HG02798 (cell line): Measurements from ENCODE around the gene WEE1.
"Not testable (repeated sequence)": the region's sequence is repeated elsewhere in the genome, so short reads cannot be mapped to it uniquely, and the experiment has no call there.

Source experiments
- ATAC-seq: cut with Tn5 transposase; IDR thresholded peaks from one replicate; pipeline ENCODE4 v1.9.1; 2021; ENCODE audit warnings: mild to moderate bottlenecking; ENCODE audit not compliant: unreplicated experiment, poor library complexity

Gene WEE1

DNA sequence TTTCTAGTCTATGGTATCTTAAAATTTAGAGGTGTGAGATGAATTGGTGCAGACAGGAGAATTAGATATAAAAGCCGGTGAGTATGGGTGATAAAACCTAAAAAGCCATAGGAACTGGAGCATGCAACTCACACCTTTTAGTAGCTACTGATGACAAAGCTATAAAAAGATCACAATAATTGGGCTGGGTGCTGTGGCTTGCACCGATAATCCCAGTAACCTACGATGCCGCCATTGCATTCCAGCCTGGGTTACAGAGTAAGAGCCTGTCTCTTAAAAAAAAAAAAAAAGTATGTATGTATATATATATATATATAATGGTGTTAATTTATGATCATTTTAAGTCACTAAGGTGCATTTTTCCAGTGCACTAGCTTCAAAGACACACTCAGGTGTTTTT is 17.2 kb downstream of the WEE1 start:
- no peak for ATAC-seq

DNA sequence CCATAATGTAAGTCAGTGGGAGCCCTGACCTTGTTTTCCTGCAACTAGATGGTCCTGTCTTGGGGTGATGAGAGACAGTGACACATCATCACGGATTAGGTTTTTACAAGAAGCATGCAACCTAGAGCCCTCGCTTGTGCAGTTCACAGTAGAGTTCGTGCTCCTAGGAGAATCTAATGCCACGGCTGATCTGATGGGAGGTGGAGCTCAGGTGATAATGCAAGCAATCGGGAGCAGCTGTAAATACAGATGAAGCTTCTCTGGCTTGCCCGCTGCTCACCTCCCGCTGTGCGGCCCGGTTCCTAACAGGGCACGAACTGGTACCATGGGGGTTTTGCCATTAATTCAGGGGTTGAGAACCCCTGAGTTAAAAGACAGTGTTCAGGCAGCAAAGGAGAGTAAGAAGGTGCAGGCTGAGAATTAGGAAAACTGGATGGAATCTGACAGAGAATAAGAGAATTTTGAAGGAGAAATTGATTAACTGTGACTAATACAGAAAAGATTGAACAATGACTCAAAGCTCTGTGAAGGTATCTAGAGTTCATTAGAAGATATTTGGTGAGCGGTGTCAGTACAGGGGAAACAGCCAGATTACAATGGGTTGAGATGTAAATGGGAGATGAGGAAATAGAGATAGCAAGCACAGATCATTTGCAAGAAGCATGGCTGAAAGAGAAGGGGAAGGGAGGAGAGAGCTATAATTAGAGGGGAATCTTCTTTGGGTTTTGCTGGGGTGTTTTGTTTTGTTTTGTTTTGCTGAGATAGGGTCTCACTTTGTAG is 21.0 kb downstream of the WEE1 start:
- no peak for ATAC-seq

DNA sequence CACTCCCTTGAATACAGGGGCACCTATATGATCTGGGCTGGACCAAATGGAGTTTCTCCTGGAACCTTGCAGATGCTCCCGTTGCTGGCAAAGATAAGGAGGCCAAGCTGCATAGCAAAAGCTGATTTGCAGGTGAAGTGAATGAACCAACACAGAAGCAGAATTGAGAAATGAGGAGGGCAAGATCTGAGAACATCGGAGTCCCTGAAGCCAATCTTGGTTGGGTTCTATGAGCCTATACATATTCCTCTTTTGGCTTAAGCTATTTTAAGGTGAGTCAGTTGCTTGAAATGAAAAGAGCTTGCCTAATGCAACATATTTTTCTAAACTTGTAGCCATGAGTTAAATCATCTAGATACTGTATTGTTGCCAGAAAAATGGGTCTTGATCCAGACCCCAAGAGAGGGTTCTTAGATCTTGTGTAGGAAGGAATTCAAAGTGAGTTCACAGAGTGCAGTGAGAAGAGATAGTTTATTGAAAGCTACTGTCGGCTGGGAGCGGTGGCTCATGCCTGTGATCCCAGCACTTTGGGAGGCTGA is 23.5 kb downstream of the WEE1 start:
- no peak for ATAC-seq

DNA sequence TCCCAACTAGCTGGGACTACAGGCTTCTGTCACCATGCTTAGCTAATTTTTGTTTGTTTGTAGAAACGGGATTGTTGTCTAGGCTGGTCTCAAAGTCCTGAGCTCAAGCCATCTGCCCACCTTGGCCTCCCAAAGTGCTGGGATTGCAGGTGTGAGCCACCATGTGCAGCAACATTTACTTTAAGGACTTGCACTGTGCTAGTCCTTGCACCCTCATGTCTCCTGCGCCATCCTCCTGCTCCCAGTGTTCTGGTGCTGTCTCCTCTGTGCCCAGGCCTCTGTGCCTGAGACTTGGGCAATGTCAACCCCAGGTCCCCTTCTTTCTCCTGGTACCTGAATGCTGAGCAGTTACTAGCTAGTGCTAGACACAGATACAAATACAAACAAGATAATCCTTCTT is 26.7 kb downstream of the WEE1 start:
- no peak for ATAC-seq

DNA sequence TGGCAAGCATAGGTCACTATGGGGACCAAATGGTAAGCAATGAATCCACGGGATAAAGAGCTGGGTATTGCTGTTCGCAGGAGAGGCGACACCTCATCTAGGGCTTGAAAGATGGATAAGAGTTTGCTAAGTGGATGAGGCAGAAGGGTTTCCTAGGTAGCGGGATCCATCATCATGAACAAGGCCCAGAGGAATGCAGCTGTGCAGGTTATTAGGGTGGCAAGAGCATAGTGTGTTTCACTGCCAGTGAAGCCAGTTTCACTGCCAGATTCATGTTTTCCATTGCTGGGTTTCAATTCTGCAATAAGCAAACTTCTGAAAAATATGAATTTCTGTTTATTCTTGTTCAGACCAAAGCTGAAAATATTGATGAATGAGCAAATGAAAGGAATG is 27.2 kb downstream of the WEE1 start:
- peak; percentile 55 for ATAC-seq

DNA sequence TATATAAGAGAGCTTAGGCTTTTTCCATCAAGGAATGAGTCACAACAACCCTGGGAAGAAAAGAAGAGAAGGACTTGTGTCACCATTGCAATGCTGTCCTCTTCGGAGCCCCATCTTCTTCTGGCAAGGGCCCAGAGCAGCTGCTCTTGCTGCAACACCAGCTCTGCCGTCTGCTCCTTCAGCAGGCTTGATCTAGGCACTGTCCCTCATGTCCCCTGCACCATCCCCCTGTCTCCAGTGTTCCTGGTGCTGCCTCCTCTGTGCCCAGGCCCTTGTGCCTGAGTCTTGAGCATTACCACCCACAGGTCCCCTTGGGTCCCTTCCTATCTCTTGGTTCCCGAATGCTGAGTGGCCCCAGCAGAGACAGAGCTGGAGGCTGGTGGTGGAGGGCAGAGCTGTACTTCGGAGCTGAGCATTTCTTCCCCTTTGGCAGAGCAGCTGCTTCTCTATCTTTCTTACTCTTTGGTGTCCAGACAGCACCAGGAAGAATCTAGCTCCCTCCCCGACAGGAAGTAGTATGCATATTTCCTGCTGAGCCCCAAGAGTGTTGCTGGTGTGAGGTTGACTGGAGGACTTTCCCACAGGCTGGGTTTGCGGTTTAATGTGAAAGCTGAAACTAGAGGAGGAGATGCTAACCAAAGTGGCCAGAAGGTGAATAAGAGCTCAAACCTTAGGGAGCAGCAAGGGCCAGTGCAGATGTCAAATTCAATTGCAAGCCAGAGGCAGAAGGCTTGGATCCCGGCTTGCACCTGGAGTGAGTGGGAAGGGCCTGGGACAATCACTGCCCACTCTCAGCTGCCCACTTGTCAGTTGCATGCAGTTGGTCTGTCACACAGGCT is 27.8 kb downstream of the WEE1 start:
- peak; percentile 90 for ATAC-seq

DNA sequence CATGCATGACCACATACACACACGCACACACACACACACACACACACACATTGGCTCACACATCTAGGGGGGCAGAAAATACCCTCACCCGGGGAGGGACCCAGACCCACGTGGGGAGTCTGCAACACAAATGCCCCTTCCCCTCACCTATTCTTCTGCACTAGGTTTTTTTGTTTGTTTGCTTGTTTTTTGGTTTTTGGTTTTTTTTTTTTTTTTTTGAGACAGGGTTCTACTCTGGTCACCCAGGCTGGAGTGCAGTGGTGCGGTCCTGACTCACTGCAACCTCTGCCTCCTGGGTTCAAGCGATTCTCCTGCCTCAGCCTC is 28.4 kb downstream of the WEE1 start:
- ATAC-seq = peak; percentile 14

DNA sequence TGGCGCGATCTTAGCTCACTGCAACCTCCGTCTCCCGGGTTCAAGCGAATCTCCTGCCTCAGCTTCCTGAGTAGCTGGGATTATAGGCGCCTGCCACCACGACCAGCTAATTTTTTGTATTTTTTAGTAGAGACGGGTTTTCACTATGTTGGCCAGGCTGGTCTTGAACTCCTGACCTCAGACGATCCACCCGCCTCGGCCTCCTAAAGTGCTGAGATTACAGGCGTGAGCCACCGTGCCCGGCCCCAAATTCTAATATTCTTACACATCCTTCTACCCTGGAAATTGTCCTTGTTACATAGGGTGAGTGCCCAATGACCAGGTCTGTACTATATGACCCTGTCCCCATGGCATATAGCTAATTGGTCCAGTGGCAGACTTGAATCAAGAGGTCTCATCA is 29.7 kb downstream of the WEE1 start:
- ATAC-seq = not testable (repeated sequence)

DNA sequence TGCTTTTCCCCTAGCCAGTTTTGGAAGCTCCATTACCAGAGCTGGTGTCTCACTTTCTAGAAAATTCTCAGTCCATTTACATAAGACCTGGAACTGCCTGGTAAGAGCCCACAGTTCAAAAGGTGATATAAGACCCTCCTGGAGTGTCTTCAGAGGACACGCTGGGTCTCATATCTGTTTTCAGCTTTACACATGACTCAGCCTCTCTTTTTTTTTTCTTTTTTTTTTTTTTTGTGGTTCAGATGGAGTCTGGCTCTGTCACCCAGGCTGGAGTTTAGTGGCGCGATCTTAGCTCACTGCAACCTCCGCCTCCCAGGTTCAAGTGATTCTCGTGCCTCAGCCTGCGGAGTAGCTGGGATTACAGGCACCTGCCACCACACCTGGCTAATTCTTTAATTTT is 30.7 kb downstream of the WEE1 start:
- no peak for ATAC-seq

DNA sequence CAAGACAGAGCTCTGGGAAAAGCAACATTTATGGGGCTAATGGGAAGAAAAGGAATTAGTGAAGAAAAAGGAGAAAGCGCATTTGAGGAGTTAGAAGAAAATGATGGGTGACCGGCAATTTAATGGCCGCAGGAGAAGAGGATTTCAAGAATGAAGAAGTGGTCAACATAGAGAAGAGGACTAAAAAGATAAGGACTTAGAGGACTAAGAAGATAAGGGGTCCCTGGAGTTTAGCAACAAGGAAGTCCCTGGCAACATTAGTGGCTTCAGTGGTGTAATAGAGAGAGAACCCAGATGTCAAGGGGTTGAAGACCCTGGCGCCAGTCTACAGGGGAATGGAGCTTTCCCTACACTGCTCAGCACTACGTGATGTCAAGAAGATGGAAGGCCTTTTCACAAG is 32.3 kb downstream of the WEE1 start:
- no peak for ATAC-seq

DNA sequence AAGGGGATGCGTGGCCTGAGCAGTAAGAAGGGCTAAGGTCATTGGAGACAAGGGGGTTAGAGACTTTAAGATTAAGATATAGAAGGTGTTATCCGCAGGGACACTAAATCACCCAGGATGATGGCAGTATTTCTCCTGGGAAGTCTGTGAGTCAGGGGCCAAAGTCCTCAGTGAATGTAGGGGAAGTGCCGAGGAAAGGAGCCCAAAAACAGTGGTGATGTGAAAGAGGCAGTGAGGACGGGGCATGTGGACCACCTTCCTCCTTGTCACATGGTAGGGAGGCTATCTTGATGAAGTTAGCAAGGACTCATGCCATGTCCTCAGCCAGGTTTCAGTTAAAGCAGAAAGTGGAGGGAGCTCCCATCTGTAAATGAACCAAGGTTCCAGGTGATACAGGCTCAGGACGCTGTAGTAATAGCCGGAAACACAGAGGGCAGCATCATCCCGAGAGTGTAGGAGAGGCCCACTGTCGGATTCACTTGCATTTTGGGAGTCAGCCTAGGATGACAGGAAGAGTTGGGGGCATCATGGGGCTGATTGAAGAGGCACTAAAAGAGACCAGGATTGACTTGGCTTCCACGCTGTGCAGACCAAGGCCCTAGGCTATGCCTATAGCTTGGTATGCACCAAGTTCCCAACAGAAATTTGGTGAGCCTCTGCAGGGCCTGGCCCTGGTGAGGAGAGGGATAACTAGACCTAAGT is 33.5 kb downstream of the WEE1 start:
- ATAC-seq = no peak

DNA sequence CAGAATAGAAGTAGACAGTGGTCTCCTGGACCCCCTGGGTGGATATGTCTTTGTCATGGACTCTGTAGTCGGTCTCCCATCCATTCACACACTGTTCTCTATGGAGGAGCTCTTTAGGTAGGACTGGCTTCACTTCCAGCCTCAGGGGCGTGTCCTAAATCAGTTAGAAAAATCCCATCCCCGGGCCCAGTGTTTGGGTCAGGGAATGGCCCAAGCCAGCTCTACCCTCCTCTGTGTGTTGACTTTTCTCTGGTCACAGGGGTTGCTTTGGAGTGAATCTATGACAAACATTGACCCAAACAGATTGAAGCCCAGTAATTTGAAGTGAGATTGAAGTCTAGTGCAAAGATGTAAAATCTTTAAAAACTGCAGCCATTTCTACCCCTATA is 34.0 kb downstream of the WEE1 start:
- ATAC-seq = no peak

DNA sequence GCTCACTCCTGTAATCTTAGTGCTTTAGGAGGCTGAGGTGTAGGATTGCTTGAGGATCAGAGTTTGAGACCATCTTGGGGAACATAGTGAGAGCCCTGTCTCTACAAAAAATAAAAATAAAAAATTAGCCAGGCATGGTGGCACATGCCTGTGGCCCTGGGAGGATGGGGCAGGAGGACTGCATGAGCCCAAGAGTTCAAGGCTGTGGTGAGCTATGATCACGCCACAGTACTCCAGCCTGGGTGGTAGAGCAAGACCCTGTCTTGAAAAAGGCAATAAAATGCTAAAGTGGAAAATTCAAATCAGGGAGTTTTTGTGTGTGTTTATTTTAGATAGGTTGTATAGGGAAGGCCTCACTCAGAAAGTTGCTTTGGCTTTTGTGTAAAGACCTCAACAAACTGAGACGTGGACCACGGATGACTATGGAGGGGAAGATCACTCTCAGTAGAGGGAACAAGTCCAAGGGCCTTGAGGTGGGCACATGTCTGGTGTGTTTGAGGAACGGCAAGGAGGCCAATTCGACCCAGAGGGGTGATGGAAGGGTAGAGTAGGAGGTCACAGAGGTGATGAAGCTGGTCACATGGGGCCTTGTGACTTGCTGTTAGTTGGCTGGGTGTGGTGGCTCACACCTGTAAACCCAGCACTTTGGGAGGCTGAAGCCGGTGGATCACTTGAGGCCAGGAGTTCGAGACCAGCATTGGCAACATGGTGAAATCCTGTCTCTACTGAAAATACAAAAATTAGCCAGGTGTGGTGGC is 35.7 kb downstream of the WEE1 start:
- no peak for ATAC-seq

DNA sequence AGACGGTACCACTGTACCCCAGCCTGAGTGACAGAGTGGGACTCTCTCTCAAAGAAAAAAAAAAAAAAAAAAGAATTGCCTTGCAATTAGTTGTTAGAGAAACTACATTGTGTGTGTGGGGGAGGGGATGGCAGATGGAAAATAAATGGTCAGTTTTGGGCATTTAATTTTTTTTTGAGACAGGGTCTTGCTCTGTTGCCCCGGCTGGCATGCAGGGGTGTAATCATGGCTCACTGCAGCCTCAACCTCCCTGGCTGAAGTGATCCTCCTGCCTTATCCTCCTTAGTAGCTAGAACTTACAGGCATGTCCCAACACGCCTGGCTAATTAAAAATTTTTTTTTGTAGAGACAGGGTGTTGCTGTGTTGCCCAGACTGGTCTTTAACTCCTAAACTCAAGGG is 36.4 kb downstream of the WEE1 start:
- no peak for ATAC-seq

DNA sequence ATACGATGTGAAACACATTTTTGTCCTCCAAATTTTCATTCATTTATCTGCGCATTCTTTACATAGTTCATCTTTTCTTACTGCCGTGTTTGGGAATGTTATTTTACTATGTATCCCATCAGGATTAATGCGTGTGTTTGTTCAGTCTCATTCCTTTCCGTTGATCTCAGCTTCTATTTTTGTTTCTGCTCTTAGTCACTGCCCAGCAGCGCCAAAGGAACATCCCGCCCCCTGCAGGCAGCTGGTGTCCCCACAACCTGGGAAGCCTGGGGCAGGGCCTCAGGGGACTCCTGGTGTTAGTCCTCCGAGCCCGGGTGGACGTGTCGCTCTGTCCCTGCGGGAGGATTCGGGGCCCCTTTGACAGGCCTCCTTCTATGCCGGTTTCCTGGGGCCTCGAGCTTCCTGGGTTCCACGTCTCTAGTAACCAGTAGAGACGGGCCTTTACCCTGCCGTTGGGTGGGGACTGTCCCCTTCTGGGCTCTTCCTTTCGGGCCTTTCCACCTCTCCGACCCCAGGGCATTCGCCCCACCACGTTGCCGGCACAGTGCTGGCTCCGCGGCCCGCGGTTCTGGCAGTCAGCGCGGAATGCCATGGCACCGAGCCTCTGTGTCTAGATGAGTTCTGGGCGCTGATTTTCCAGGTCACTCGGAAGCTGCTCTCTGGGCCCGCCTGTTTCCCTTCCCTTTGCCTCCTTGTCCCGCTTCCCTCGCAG is 39.8 kb downstream of the WEE1 start:
- ATAC-seq = peak; percentile 40

DNA sequence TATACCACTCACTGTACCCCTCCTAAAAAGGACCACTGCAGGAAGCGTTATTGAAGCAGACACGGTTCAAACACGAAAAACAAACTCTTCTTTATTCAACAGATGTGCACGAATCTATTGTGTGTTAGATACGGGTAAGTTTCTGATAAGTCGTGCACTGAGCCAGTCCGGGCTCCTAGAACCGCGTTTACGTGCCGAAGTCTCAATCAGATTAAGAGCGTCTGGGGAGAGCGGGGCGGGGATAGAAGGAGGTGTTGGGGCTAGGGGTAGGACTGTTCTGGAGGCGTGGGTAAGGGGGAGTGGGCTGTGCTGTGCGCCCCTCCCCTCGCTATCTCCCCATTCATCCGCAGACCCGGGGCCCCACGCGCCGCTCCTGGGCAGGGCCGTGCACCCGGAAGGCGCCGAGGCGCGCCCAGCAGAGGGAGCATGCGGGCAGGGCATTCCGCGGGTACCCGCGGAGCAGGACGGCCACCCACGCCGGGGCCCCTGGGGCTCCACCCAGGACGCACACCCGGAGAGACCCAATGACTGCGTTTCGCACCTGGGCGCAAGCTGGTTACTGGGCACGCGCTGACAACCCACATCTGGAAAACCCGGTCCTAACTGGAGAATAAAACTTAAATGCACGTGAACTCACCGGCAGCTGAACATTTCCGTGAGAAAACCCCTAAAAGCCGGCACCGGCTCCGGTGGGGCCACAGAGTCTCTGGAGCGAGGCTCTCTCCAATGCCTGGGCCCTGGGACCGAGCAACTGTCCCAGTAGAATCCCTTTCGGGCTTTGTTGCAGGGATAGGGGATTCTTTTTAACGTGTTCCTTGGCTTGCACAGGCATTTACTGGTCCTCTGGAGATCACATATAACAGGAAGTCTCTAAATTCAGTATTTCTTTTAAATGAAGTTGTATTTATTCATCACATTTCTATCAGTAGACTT is 40.6 kb downstream of the WEE1 start:
- ATAC-seq = peak; percentile 86

DNA sequence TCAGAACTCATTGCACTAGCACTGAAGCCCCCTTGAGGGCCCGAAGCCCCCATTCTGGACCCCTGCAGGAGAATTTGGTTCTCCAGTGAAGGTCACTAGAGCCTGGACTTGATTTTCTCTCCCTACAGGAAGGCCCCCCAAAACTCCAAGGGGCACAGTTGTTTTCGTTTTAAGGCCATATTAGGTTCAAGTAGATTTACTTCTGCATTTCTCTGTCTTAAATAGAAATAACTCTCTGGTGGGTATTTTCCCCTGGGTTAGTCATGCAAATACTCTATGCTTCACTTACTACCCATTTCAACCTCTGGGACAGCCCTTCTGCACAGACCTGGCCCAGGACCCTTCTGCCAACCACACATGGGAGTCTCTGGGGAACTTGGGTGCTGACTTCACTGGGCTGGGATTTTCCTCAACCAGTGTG is 41.6 kb downstream of the WEE1 start:
- ATAC-seq = peak; percentile 56

DNA sequence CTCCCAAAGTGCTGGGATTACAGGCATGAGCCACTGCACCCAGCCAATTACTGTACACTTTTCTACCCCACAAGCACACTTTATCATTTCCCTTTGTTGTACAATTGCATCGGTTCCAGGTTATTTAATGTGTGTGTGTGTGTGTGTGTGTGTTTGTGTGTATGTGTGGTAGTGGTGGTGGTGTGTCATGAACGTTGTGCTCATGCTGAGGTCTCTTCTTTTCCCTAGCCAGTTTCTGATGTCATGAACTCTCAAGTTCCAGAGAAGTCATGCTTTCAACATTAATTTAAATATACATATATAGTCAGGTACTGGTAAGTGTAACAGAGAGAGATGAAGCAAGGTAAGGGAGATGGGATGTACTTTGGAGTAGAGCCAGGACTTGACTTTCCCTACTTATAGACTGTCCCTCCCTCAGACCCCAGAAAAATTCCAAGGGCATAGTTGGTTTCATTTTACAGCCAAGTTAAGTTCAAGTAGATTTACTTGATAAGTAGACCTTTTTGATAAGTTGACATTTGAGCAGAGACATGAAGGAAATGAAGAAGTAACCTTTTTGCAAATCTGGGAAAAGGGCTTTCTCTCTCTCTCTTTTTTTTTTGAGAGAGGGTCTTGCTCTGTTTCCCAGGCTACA is 42.7 kb downstream of the WEE1 start:
- ATAC-seq = no peak
